Astrocyte (in vitro differentiated cells and primary cell): ENCODE measurements around the gene PLAC1. TPM values are rescaled to one million over a fixed set of nuclear protein-coding genes. Genes with fewer than 3 reads are reported as not detected.

Experiments
- DNase-seq: peaks from one replicate; pipeline ENCODE4 v3.0.0-alpha.2; 2010; ENCODE audit warnings: low read depth
- FAIRE-seq: peaks from 2 replicates; lab custom pipeline; 2011; peaks lifted over from hg19 to GRCh38; lab: Jason Lieb, UNC
- H2AFZ ChIP-seq: 2 replicates; pipeline ENCODE4 v1.6.0; 2012; ENCODE audit warnings: low read depth, low read length, inconsistent platforms
- H3K27ac ChIP-seq: 2 replicates; pipeline ENCODE4 v1.5.1; 2011; ENCODE audit warnings: low read depth, low read length, inconsistent platforms
- H3K27me3 ChIP-seq: 2 replicates; pipeline ENCODE4 v1.6.0; 2011; ENCODE audit warnings: low read length, inconsistent platforms; ENCODE audit not compliant: insufficient read depth
- H3K36me3 ChIP-seq: 2 replicates; pipeline ENCODE4 v1.5.1; 2011; ENCODE audit warnings: low read length, inconsistent platforms; ENCODE audit not compliant: insufficient read depth
- H3K4me1 ChIP-seq: 2 replicates; pipeline ENCODE4 v1.5.1; 2011; ENCODE audit warnings: low read length, inconsistent platforms; ENCODE audit not compliant: insufficient read depth
- H3K4me2 ChIP-seq: 2 replicates; pipeline ENCODE4 v1.6.0; 2012; ENCODE audit warnings: low read length, inconsistent platforms
- H3K4me3 ChIP-seq: 2 replicates; pipeline ENCODE4 v1.5.1; 2011; ENCODE audit warnings: low read depth, mild to moderate bottlenecking, low read length, inconsistent platforms; ENCODE audit not compliant: insufficient read depth
- H3K79me2 ChIP-seq: 2 replicates; pipeline ENCODE4 v1.6.0; 2012; ENCODE audit warnings: mild to moderate bottlenecking, low read length, inconsistent platforms; ENCODE audit not compliant: insufficient read depth
- H3K9ac ChIP-seq: 2 replicates; pipeline ENCODE4 v1.6.0; 2012; ENCODE audit warnings: mild to moderate bottlenecking, low read length, inconsistent platforms
- H3K9me3 ChIP-seq: 2 replicates; pipeline ENCODE4 v1.5.1; 2012; ENCODE audit warnings: low read depth, mild to moderate bottlenecking, low read length, inconsistent platforms; ENCODE audit not compliant: insufficient read depth
- H4K20me1 ChIP-seq: 2 replicates; pipeline ENCODE4 v1.6.0; 2012; ENCODE audit warnings: low read length, inconsistent platforms; ENCODE audit not compliant: insufficient read depth
- H3K27ac Mint-ChIP-seq: one replicate; pipeline ENCODE4 v1.8.0; 2021; ENCODE audit warnings: mild to moderate bottlenecking, mixed read lengths; ENCODE audit not compliant: unreplicated experiment
- H3K27me3 Mint-ChIP-seq: one replicate; pipeline ENCODE4 v1.8.0; 2021; ENCODE audit warnings: low read depth, mixed read lengths; ENCODE audit not compliant: unreplicated experiment
- H3K36me3 Mint-ChIP-seq: one replicate; pipeline ENCODE4 v1.8.0; 2021; ENCODE audit warnings: low read depth, mixed read lengths; ENCODE audit not compliant: unreplicated experiment
- H3K4me1 Mint-ChIP-seq: one replicate; pipeline ENCODE4 v1.8.0; 2021; ENCODE audit warnings: low read depth, mixed read lengths; ENCODE audit not compliant: unreplicated experiment
- H3K4me3 Mint-ChIP-seq: one replicate; pipeline ENCODE4 v1.8.0; 2021; ENCODE audit warnings: mild to moderate bottlenecking, moderate library complexity, mixed read lengths; ENCODE audit not compliant: unreplicated experiment
- H3K9me3 Mint-ChIP-seq: one replicate; pipeline ENCODE4 v1.8.0; 2021; ENCODE audit warnings: mild to moderate bottlenecking, mixed read lengths; ENCODE audit not compliant: unreplicated experiment
- EZH2 ChIP-seq: IDR thresholded peaks from 2 replicates; pipeline ENCODE4 v1.6.1; 2012; ENCODE audit warnings: mild to moderate bottlenecking, low read length, inconsistent platforms; ENCODE audit not compliant: insufficient read depth
- total RNA-seq: library from RNA; stranded (reverse); gene quantifications from 2 replicates; pipeline ENCODE4 v1.2.1, GENCODE V29; 2021
- TF ChIP-seq, protein P1 (sequence below): IDR thresholded peaks from 2 replicates; pipeline ENCODE4 v1.5.1; 2011; ENCODE audit warnings: low read depth, mild to moderate bottlenecking, inconsistent platforms, low read length, moderate library complexity; ENCODE audit not compliant: insufficient read depth

Gene PLAC1
- total RNA-seq, 1 donor from 2014 or later, result 0.61 TPM

DNA sequence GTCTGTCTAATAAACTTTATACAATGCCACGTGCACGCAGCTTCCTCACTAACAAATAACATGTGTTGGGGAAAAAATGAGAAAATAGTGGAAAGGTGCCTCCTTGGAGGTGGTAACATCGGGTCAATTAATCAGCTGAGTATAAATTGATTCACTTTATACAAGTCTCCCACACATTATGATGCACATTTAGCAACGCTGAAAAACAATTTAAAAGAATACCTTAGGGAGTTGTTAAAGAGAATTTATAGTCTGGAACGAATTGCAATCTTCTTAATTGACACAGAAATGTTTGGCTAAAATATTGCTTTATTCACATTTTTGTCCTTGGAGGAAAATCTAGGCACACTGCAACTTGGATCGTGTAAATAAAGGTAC, 114.1 kb downstream of the PLAC1 start:
- Histone ChIP-seq H3K36me3 (peaks cover 4% of the 10 kb centered on the region), H3K27ac (no peak overlapping the region), H3K27me3 (no peaks in the 10 kb centered on the region), H3K9ac (no peak overlapping the region), H3K4me1 (peaks cover 21% of the 10 kb centered on the region), H4K20me1 (no peaks in the 10 kb centered on the region), H3K79me2 (peaks cover 26% of the 10 kb centered on the region), H3K9me3 (no peaks in the 10 kb centered on the region), H2AFZ (peak overlapping the region; percentile 18), H3K4me3 (no peak overlapping the region), H3K4me2 (peak overlapping the region; percentile 89)
- TF ChIP-seq, protein P1, sequence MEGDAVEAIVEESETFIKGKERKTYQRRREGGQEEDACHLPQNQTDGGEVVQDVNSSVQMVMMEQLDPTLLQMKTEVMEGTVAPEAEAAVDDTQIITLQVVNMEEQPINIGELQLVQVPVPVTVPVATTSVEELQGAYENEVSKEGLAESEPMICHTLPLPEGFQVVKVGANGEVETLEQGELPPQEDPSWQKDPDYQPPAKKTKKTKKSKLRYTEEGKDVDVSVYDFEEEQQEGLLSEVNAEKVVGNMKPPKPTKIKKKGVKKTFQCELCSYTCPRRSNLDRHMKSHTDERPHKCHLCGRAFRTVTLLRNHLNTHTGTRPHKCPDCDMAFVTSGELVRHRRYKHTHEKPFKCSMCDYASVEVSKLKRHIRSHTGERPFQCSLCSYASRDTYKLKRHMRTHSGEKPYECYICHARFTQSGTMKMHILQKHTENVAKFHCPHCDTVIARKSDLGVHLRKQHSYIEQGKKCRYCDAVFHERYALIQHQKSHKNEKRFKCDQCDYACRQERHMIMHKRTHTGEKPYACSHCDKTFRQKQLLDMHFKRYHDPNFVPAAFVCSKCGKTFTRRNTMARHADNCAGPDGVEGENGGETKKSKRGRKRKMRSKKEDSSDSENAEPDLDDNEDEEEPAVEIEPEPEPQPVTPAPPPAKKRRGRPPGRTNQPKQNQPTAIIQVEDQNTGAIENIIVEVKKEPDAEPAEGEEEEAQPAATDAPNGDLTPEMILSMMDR, result no peak
- TF ChIP-seq EZH2, result no peak
- Mint-ChIP-seq H3K27ac (peak overlapping the region; percentile 58), H3K4me3 (peak overlapping the region; percentile 68), H3K36me3 (peaks cover 7% of the 10 kb centered on the region), H3K4me1 (peaks cover 18% of the 10 kb centered on the region), H3K27me3 (no peaks in the 10 kb centered on the region), H3K9me3 (no peaks in the 10 kb centered on the region)
- DNase-seq (no peak), FAIRE-seq (peak; percentile 54)

DNA sequence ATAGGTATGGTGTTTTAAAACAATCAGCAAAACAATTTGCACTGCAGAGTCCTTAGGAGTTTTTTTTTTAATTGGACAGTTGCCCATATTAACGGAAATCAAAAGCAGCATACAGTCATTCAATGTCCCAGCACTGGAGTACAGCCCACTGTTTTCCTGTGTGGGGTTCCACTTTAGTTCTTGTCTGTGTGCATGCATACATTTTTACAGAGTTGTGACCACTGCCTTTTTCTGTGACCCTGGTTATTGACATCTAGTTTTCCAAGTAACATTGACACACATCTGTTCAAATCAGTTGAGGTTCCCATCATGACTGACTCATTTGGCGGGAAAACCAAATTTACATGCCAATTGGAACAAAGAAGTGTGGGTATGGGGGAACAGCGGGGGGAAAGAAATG, 115.0 kb downstream of the PLAC1 start:
- no peak for FAIRE-seq
- peaks cover 7% of the 10 kb centered on the region for H3K36me3 Mint-ChIP-seq

DNA sequence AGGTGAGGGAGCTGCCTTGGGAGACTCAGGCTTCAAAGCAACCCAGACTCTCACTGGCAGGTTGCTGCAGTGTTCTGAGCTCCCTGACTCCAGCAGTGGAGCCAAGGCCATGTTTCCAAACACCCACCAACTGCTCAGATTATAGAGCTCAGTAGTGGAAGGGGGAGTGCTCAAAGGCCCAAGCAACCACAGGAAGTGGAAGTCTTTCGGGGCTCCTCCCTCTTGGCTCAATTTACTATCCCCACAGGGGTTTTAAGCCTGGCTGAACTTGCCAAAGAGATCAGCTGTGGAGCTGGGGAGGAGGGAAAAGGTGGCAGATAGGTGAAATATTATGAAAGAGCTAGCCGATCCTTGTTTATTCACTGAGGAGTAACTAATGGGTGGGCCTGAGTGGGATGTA, 115.8 kb downstream of the PLAC1 start:
- H3K9me3 ChIP-seq, result no peaks in the 10 kb centered on the region
- H3K27ac ChIP-seq, result no peak overlapping the region
- H3K27me3 ChIP-seq, result no peaks in the 10 kb centered on the region
- DNase-seq, result peak; percentile 27
- peaks cover 25% of the 10 kb centered on the region for H3K4me1 ChIP-seq
- H2AFZ ChIP-seq, result no peak overlapping the region
- peaks cover 12% of the 10 kb centered on the region for H3K79me2 ChIP-seq
- H3K36me3 Mint-ChIP-seq, result peaks cover 5% of the 10 kb centered on the region
- no peak for TF ChIP-seq EZH2
- TF ChIP-seq, protein P1, result no peak
- no peak overlapping the region for H3K27ac Mint-ChIP-seq
- no peak overlapping the region for H3K4me2 ChIP-seq
- no peaks in the 10 kb centered on the region for H3K27me3 Mint-ChIP-seq
- peaks cover 27% of the 10 kb centered on the region for H3K4me1 Mint-ChIP-seq
- FAIRE-seq, result no peak
- H3K36me3 ChIP-seq, result peaks cover 4% of the 10 kb centered on the region
- no peaks in the 10 kb centered on the region for H4K20me1 ChIP-seq
- no peak overlapping the region for H3K4me3 Mint-ChIP-seq
- H3K9ac ChIP-seq, result no peak overlapping the region
- H3K4me3 ChIP-seq, result no peak overlapping the region
- H3K9me3 Mint-ChIP-seq, result no peaks in the 10 kb centered on the region

More for the DNA sequence above, 115.0 kb downstream of the PLAC1 start:
- no peak overlapping the region for H3K4me3 Mint-ChIP-seq
- no peaks in the 10 kb centered on the region for H3K9me3 Mint-ChIP-seq
- peaks cover 20% of the 10 kb centered on the region for H3K79me2 ChIP-seq
- no peaks in the 10 kb centered on the region for H3K27me3 Mint-ChIP-seq
- peaks cover 23% of the 10 kb centered on the region for H3K4me1 Mint-ChIP-seq
- H4K20me1 ChIP-seq, result no peaks in the 10 kb centered on the region
- no peak overlapping the region for H2AFZ ChIP-seq
- TF ChIP-seq, protein P1, result no peak
- no peak for TF ChIP-seq EZH2
- no peak overlapping the region for H3K27ac ChIP-seq
- H3K27me3 ChIP-seq, result no peaks in the 10 kb centered on the region
- no peak overlapping the region for H3K4me2 ChIP-seq
- no peak for DNase-seq
- peaks cover 21% of the 10 kb centered on the region for H3K4me1 ChIP-seq
- no peak overlapping the region for H3K4me3 ChIP-seq
- H3K9ac ChIP-seq, result no peak overlapping the region
- peaks cover 4% of the 10 kb centered on the region for H3K36me3 ChIP-seq
- no peaks in the 10 kb centered on the region for H3K9me3 ChIP-seq
- no peak overlapping the region for H3K27ac Mint-ChIP-seq
